HepG2 (cell line): Measurements from ENCODE around the gene CHRNG. TPM values are rescaled to one million over a fixed set of nuclear protein-coding genes. Genes with fewer than 3 reads are reported as not detected.

Source experiments
- ATAC-seq: fragments of 200-7000 bp; cut with Tn5 transposase; 3 replicates; pipeline ENCODE4 v1.9.1; 2020; ENCODE audit warnings: mild to moderate bottlenecking, moderate library complexity
- BruUV-seq: library from RNA; stranded (reverse); fragments of 400-500 nt; replicated peaks from 2 replicates; lab custom pipeline; 2021; lab: Mats Ljungman, UMichigan
- CTCF ChIA-PET: fragments of 300-600 bp; formaldehyde crosslinking; extraction: SDS; loops from one replicate; lab custom pipeline; 2021; ENCODE audit warnings: low total read pairs, inconsistent platforms, low intra/inter-chr PET ratio; lab: Yijun Ruan, JAX
- POLR2A ChIA-PET: fragments of 350-600 bp; sonication (Branson Sonifier 250); formaldehyde crosslinking; loops from one replicate; lab custom pipeline; 2020; ENCODE audit warnings: antibody characterized with exemption, inconsistent platforms; lab: Yijun Ruan, JAX
- DNase-seq: peaks from one replicate; pipeline ENCODE4 v3.0.0-alpha.2; 2015; ENCODE audit warnings: low spot score
- FAIRE-seq: peaks from 3 replicates; lab custom pipeline; 2011; peaks lifted over from hg19 to GRCh38; lab: Jason Lieb, UNC
- H2AFZ ChIP-seq: one replicate; pipeline ENCODE4 v1.6.1; 2011; ENCODE audit warnings: low read length, inconsistent platforms
- H3K27ac ChIP-seq: fragments of 300-600 bp; 3 replicates; pipeline ENCODE4 v1.8.0; 2011; ENCODE audit warnings: mixed run types, mild to moderate bottlenecking, mixed read lengths, low read length, inconsistent platforms; ENCODE audit not compliant: insufficient read depth; ENCODE audit errors: extremely low read length
- H3K27me3 ChIP-seq, 2 experiments: fragments of 200-600 bp in 1 of 2; 2 replicates in 1 of 2; 3 replicates in 1 of 2; pipeline versions ENCODE4 v1.6.0 to v1.8.0; 2011; ENCODE audit warnings: low read length in 2 of 2, mild to moderate bottlenecking in 2 of 2, moderate library complexity in 2 of 2, inconsistent platforms in 1 of 2; ENCODE audit not compliant: insufficient read depth in 2 of 2, control insufficient read depth in 1 of 2
- H3K36me3 ChIP-seq, 2 experiments: fragments of 200-600 bp in 1 of 2; replicated peaks in 1 of 2; 2 replicates in 1 of 2; 3 replicates in 1 of 2; pipeline versions ENCODE4 v1.5.1 to v1.8.0; 2011; ENCODE audit warnings: low read length in 2 of 2, inconsistent platforms in 1 of 2; ENCODE audit not compliant: insufficient read depth in 2 of 2, control insufficient read depth in 1 of 2
- H3K4me1 ChIP-seq: 2 replicates; pipeline ENCODE4 v1.5.1; 2012; ENCODE audit warnings: low read length, inconsistent platforms; ENCODE audit not compliant: insufficient read depth
- H3K4me2 ChIP-seq: 2 replicates; pipeline ENCODE4 v1.6.0; 2011; ENCODE audit warnings: low read depth, low read length, inconsistent platforms
- H3K4me3 ChIP-seq, 3 experiments: fragments of 200-600 bp in 1 of 3; sonication (generic), shearing (Covaris generic) in 1 of 3; replicated peaks in 1 of 3; 2 replicates each; pipeline ENCODE4 v1.5.1; 2011 to 2016; ENCODE audit warnings: low read length in 3 of 3, inconsistent platforms in 2 of 3, low read depth in 2 of 3, mild to moderate bottlenecking in 2 of 3, control low read depth in 1 of 3, mixed read lengths in 1 of 3; ENCODE audit not compliant: insufficient read depth in 1 of 3
- H3K79me2 ChIP-seq: one replicate; pipeline ENCODE4 v1.6.1; 2011; ENCODE audit warnings: low read length, inconsistent platforms; ENCODE audit not compliant: insufficient read depth
- H3K9ac ChIP-seq: 2 replicates; pipeline ENCODE4 v1.6.0; 2011; ENCODE audit warnings: mild to moderate bottlenecking, low read depth, low read length, inconsistent platforms; ENCODE audit not compliant: insufficient read depth
- H3K9me3 ChIP-seq: 2 replicates; pipeline ENCODE4 v1.5.1; 2012; ENCODE audit warnings: mild to moderate bottlenecking, low read length
- H4K20me1 ChIP-seq: 2 replicates; pipeline ENCODE4 v1.6.0; 2011; ENCODE audit warnings: inconsistent platforms, mild to moderate bottlenecking, low read length, moderate library complexity; ENCODE audit not compliant: insufficient read depth
- NCOR1 ChIP-seq: fragments of 200-600 bp; sonication (generic); IDR thresholded peaks from 2 replicates; pipeline ENCODE4 v1.7.0; 2017; ENCODE audit warnings: antibody characterized with exemption, low read length, borderline replicate concordance
- ZFYVE20 ChIP-seq: sonication (generic); formaldehyde crosslinking; IDR thresholded peaks from 2 replicates; pipeline ENCODE4 v1.8.0; 2023; ENCODE audit warnings: low read depth, mild to moderate bottlenecking, moderate library complexity, missing genetic modification reagents, borderline replicate concordance
- ZNF225 ChIP-seq: sonication (generic); formaldehyde crosslinking; IDR thresholded peaks from 2 replicates; pipeline ENCODE4 v1.4.0; 2020; ENCODE audit warnings: mild to moderate bottlenecking, missing genetic modification reagents
- ZNF282 ChIP-seq: fragments of 450-650 bp; IDR thresholded peaks from 2 replicates; pipeline ENCODE4 v1.6.1; 2018; ENCODE audit not compliant: partially characterized antibody
- ZNF468 ChIP-seq: sonication (generic); formaldehyde crosslinking; IDR thresholded peaks from 2 replicates; pipeline ENCODE4 v1.8.0; 2022; ENCODE audit warnings: mild to moderate bottlenecking, moderate library complexity, missing genetic modification reagents
- ZNF556 ChIP-seq: sonication (generic); formaldehyde crosslinking; IDR thresholded peaks from 2 replicates; pipeline ENCODE4 v1.4.0; 2020; ENCODE audit warnings: mild to moderate bottlenecking, missing genetic modification reagents, borderline replicate concordance
- ZNF607 ChIP-seq: sonication (generic); formaldehyde crosslinking; IDR thresholded peaks from 2 replicates; pipeline ENCODE4 v1.5.1; 2020; ENCODE audit warnings: missing genetic modification reagents, mild to moderate bottlenecking, borderline replicate concordance
- ZNF850 ChIP-seq: sonication (generic); formaldehyde crosslinking; conservative IDR thresholded peaks from 2 replicates; pipeline ENCODE4 v1.9.0; 2021; ENCODE audit warnings: mild to moderate bottlenecking, missing genetic modification reagents
- WGBS: methylation state at CpG from one replicate; pipeline ENCODE4 v1.1.6; 2017; ENCODE audit warnings: low lambda C conversion rate; 5-methylcytosine and 5-hydroxymethylcytosine counted together
- in situ Hi-C: cut with HindIII; loops from 2 replicates; pipeline ENCODE4 v1.10.0; 2017; ENCODE audit warnings: low pct_unique_long_range_greater_than_20kb; ENCODE audit not compliant: extremely low pct_ligation_motif_present
- intact Hi-C: fragments of 100-400 bp; cut with micrococcal nuclease; formaldehyde crosslinking; loops from one replicate; pipeline ENCODE4 v1.10.0; 2022; ENCODE audit not compliant: unreplicated experiment
- polyA plus RNA-seq, 8 experiments: library from polyadenylated mRNA; depleted of rRNA in 3 of 8; stranded (reverse) in 7 of 8; unstranded in 1 of 8; fragments of >200 nt; fragmentation: Illumina TruSeq in 4 of 8; extraction: Trizol in 4 of 8; gene quantifications; 2 replicates each; pipeline versions ENCODE4 v1.2.1 to v1.2.3, GENCODE V29; 2011 to 2016; ENCODE audit warnings: low read depth in 4 of 8, missing spikeins in 1 of 8, mixed read lengths in 1 of 8; ENCODE audit not compliant: insufficient read depth in 1 of 8
- total RNA-seq, 5 experiments: library from RNA; depleted of rRNA; stranded (reverse); fragments of >200 nt; fragmentation: Illumina TruSeq; extraction: Trizol; gene quantifications; 2 replicates each; pipeline ENCODE4 v1.2.3, GENCODE V29; 2016; ENCODE audit warnings: low read depth in 1 of 5
- TF ChIP-seq, protein P1 (sequence below): sonication (generic); formaldehyde crosslinking; IDR thresholded peaks from 2 replicates; pipeline ENCODE4 v1.5.1; 2020; ENCODE audit warnings: missing genetic modification reagents, mild to moderate bottlenecking, borderline replicate concordance
- TF ChIP-seq, protein P2 (sequence below): sonication (generic); formaldehyde crosslinking; conservative IDR thresholded peaks from 2 replicates; pipeline ENCODE4 v1.4.0; 2020; ENCODE audit warnings: missing genetic modification reagents

The CHRNG gene
- total and polyA plus RNA-seq, 2 of the 13 experiments (the other 11 are each of a cell fraction or from before 2014, with no cell fraction given): not detected

DNA sequence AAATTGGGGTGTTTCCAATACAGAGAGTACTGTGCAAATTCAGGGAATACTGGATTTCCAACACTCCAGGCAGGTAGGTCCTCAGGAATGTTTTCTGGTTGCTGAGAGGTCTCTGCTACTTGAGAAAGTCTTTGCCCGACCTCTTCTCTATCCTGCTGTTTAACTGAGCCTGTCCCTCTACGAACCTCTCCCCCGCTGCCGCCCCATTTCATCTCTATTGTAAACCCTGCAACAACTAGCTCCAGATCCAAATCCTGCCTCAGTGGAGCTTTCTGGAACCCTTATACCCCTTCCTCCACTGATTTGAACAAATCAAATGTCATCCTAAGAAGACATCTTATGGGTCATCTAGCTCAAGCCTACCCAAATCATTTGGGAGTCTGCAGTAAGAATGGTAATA is 12.3 kb downstream of the CHRNG start:
- peak overlapping the region; percentile 94 for H3K9ac ChIP-seq
- H3K9me3 ChIP-seq: peaks cover 9% of the 10 kb centered on the region; the same call in 1 of the 2 replicates
- H3K4me1 ChIP-seq: peaks cover 58% of the 10 kb centered on the region
- H4K20me1 ChIP-seq: no peaks in the 10 kb centered on the region
- H3K27me3 ChIP-seq: no peaks in the 10 kb centered on the region; a peak in 1 of 5 replicates
- H2AFZ ChIP-seq: no peak overlapping the region
- POLR2A ChIA-PET: no interaction called here
- H3K27ac ChIP-seq: peak overlapping the region; percentile 95
- H3K4me3 ChIP-seq: peak overlapping the region; percentile 73 to 85 (median 85)
- peaks cover 6 to 27% of the 10 kb centered on the region in 2 experiments; a peak in 4 of 5 replicates for H3K36me3 ChIP-seq
- BruUV-seq: no TSS peak
- intact Hi-C loops: loop anchor here (5.0 kb wide), 1 partner anchor 764 kb away; the partner anchor contains the start of gene COPS7B
- ATAC-seq (no peak), FAIRE-seq (no peak), DNase-seq (no peak)
- CTCF ChIA-PET: no interaction called here
- H3K79me2 ChIP-seq: peaks cover 66% of the 10 kb centered on the region
- H3K4me2 ChIP-seq: peak overlapping the region; percentile 85
- TF ChIP-seq ZNF225 (no peak), ZNF607 (CRISPR knock-in tag) (no peak), ZNF556 (CRISPR knock-in tag) (no peak), ZNF850 (no peak), NCOR1 (no peak), ZNF468 (CRISPR knock-in tag) (no peak), ZFYVE20 (no peak), ZNF282 (no peak)
- TF ChIP-seq, protein P1, sequence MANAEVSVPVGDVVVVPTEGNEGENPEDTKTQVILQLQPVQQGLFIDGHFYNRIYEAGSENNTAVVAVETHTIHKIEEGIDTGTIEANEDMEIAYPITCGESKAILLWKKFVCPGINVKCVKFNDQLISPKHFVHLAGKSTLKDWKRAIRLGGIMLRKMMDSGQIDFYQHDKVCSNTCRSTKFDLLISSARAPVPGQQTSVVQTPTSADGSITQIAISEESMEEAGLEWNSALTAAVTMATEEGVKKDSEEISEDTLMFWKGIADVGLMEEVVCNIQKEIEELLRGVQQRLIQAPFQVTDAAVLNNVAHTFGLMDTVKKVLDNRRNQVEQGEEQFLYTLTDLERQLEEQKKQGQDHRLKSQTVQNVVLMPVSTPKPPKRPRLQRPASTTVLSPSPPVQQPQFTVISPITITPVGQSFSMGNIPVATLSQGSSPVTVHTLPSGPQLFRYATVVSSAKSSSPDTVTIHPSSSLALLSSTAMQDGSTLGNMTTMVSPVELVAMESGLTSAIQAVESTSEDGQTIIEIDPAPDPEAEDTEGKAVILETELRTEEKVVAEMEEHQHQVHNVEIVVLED (CRISPR knock-in tag): no peak
- TF ChIP-seq, protein P2, sequence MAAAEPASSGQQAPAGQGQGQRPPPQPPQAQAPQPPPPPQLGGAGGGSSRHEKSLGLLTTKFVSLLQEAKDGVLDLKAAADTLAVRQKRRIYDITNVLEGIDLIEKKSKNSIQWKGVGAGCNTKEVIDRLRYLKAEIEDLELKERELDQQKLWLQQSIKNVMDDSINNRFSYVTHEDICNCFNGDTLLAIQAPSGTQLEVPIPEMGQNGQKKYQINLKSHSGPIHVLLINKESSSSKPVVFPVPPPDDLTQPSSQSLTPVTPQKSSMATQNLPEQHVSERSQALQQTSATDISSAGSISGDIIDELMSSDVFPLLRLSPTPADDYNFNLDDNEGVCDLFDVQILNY (CRISPR knock-in tag): no peak
- in situ Hi-C loops: no loop called here
- 92% methylated on average over 4 of the region's 4 CpGs for WGBS
